Stimulated activated naive CD8-positive, alpha-beta T cell treated with anti-CD3 and anti-CD28 coated beads, Interleukin-15, amount 100 ng/mL, for 72 hours (primary cell): ENCODE results near the gene USP51.
A peak's percentile ranks its signal among the peaks of the same experiment; 100 is the strongest.
"Not testable (repeated sequence)": the region's sequence is repeated elsewhere in the genome, so short reads cannot be mapped to it uniquely, and the experiment has no call there.

ENCODE experiments used
- ATAC-seq: fragments of 150-1000 bp; cut with Tn5 transposase; 2 replicates; pipeline ENCODE4 v1.10.0; 2021; ENCODE audit warnings: mild to moderate bottlenecking, moderate library complexity
- DNase-seq, 2 donors: peaks; one replicate each; pipeline ENCODE4 v3.0.0; 2021 to 2022
- H3K27ac Mint-ChIP-seq, 2 donors: one replicate each; pipeline ENCODE4 v1.8.0; 2022; ENCODE audit warnings: mild to moderate bottlenecking in 2 of 2, mixed read lengths in 2 of 2, moderate library complexity in 2 of 2
- H3K27me3 Mint-ChIP-seq: one replicate; pipeline ENCODE4 v1.8.0; 2022; ENCODE audit warnings: mixed read lengths
- H3K4me1 Mint-ChIP-seq: one replicate; pipeline ENCODE4 v1.8.0; 2022; ENCODE audit warnings: mild to moderate bottlenecking, mixed read lengths
- H3K4me3 Mint-ChIP-seq, 2 donors: one replicate each; pipeline ENCODE4 v1.8.0; 2022; ENCODE audit warnings: mild to moderate bottlenecking in 2 of 2, mixed read lengths in 2 of 2, moderate library complexity in 1 of 2
- H3K9me3 Mint-ChIP-seq, 2 donors: one replicate each; pipeline ENCODE4 v1.8.0; 2022; ENCODE audit warnings: mixed read lengths in 2 of 2

The USP51 gene

DNA sequence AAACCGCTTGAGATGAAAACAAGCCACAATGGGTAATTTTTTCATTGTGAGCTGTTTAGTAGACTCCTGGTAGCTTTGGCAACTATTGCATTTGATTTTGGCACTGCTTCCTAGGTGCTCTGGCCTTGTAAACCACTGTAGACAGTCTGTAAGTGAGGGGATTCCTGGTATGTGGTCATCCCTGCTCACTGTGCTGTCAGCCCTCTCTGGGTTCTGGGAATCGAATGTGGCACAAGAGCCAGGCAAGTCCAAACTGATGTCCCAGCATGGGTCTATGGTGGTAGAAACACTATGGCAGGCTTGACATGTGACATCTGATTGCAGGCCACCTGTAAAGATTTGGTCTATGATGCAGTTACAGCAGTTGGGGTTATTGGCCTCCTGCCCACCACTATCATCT lies 2.5 kb downstream of the USP51 start:
- no peaks in the 10 kb centered on the region for H3K27me3 Mint-ChIP-seq
- H3K9me3 Mint-ChIP-seq, result no peaks in the 10 kb centered on the region
- H3K4me1 Mint-ChIP-seq, result peaks cover 5% of the 10 kb centered on the region
- no peak overlapping the region for H3K27ac Mint-ChIP-seq
- no peak overlapping the region for H3K4me3 Mint-ChIP-seq
- DNase-seq (no peak), ATAC-seq (no peak)

DNA sequence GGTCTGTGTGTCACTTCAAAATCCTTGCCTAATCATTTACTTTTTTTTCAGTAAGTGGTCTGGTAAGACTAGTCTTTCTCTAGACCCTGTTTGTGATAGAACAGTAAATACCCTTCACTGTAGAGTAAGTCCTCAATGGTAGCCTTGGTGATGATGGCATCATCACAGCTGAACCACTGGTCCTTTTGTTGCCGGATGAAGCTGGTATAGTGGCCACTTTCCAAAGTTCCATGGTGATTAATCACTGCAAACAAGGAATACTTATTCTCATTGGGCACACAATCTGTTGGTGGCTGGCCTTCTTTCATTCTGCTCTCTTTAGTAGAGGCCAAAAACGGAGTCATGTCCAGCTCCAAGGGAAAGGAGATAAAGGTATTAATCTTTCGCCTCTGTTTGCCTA lies 2.9 kb downstream of the USP51 start:
- peaks cover 5% of the 10 kb centered on the region for H3K4me1 Mint-ChIP-seq
- ATAC-seq (no peak), DNase-seq (no peak)
- H3K27ac Mint-ChIP-seq, result no peak overlapping the region
- no peaks in the 10 kb centered on the region for H3K27me3 Mint-ChIP-seq
- H3K9me3 Mint-ChIP-seq, result no peaks in the 10 kb centered on the region
- no peak overlapping the region for H3K4me3 Mint-ChIP-seq

DNA sequence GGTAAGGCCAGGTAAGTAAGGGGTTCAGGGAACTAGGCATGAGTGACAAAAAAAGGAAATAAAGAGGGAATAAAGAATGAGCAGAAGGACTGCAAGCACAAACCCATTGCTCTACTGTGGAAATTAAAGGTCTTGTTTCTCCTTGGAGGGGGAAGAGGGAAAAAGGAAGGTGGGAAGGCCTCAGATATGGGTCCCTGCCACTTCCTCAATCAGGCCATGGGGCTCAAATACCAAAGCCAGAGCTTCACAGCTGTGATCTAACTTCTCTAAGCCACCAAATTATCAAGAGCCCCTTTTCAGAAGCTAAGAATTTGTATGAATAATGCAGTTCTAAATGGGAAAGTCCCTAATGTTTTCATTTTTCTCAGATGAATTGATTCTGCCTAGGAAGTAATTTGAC lies 4.7 kb downstream of the USP51 start:
- ATAC-seq (no peak), DNase-seq (no peak)
- H3K27ac Mint-ChIP-seq, result no peak overlapping the region
- H3K27me3 Mint-ChIP-seq, result no peaks in the 10 kb centered on the region
- no peak overlapping the region for H3K4me3 Mint-ChIP-seq
- H3K9me3 Mint-ChIP-seq, result no peaks in the 10 kb centered on the region
- H3K4me1 Mint-ChIP-seq, result peaks cover 5% of the 10 kb centered on the region

DNA sequence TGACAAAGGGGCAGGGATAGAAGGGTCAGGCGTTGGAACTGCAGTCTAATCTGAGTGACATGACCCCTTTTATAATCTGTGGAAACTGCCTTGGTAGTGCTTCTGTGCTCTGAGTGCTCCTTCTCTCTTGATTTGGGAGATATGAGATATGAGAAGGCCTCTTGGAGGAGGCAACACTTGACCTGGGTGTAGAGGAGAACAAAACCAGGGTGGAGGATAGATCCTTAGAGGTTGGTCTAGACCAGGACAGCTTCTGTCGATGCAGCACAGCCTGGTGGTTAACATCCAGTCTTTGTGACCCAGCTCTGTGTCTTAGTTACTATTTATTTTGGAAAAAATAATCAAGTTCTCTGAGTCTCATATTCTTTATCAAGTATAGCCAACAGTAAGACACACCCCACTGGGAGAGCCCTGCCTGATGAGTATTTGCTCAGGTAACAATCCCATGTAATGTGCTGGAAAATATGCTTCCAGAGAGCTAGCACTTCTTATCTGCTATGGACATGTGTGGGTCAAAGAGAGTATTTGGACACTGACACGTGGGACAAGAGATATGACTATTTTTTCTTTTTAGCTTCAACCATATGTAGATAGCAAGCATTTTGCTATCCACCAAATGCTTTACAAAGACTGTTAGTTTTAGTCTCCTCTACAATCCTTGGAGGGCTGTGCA lies 9.1 kb downstream of the USP51 start:
- Mint-ChIP-seq H3K9me3 (no peaks in the 10 kb centered on the region), H3K4me1 (no peaks in the 10 kb centered on the region), H3K27ac (no peak overlapping the region), H3K27me3 (no peaks in the 10 kb centered on the region), H3K4me3 (no peak overlapping the region)
- DNase-seq (no peak), ATAC-seq (no peak)

DNA sequence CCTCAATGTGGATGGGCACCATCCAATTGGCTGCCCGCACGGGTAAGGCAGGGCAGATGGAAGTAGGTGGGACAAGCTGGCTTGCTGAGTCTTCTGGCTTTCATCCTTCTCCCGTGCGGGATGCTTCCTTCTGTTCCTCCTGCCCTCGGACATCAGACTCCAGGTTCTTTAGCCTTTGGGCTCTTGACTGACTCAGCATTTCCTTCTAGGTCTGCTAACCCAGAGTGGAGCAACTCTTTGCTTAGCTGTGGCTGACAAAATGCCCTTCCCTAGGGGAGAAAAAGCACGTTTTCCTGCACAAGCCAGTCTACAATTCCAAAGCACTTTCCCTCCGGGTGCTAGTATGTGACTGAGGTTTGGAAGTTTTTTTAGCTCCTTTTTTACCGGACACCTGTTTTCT lies 9.7 kb downstream of the USP51 start:
- not testable (repeated sequence) for DNase-seq, H3K9me3 Mint-ChIP-seq, H3K4me1 Mint-ChIP-seq, H3K27me3 Mint-ChIP-seq, ATAC-seq, H3K4me3 Mint-ChIP-seq, H3K27ac Mint-ChIP-seq

DNA sequence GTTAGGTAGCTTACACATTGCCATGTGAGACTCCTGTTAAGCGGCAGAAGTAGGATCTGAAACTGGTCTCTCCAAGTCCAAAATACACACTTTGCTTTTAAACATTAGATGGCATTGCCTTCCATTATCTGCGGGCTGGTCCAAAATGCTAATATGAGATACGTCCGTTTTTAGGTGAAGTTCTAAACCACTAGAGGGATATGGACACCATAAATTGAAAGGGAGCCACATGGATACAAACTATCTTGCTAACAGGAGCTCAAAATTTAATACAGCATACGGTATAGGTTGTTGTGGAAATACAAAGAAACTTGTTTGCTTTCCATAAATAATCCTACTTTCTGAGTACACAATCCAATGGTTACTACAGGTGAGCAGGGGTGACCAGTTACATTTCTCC lies 23.9 kb downstream of the USP51 start:
- not testable (repeated sequence) for ATAC-seq, DNase-seq, H3K27me3 Mint-ChIP-seq, H3K4me1 Mint-ChIP-seq, H3K4me3 Mint-ChIP-seq, H3K9me3 Mint-ChIP-seq, H3K27ac Mint-ChIP-seq

DNA sequence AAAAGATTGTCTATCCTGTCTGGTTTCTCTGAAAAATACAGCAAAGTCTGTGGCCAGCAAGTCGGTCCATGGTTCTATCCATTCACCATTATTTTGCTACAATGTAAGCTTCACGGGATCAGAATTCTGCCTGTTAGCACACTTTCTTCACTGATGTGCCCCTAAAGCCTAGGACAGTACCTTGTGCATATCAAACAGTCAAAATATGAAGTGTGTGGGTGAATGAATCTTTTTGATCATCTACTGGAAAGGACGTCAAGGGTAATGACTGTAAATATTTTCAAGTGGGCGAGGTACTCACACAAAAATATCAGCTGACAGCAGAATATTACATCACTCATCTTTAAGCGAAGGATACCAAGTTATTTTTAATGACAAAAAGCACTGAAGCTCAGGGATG lies 24.5 kb downstream of the USP51 start:
- H3K4me3 Mint-ChIP-seq, H3K9me3 Mint-ChIP-seq, H3K4me1 Mint-ChIP-seq, DNase-seq, ATAC-seq, H3K27ac Mint-ChIP-seq, H3K27me3 Mint-ChIP-seq: not testable (repeated sequence)

DNA sequence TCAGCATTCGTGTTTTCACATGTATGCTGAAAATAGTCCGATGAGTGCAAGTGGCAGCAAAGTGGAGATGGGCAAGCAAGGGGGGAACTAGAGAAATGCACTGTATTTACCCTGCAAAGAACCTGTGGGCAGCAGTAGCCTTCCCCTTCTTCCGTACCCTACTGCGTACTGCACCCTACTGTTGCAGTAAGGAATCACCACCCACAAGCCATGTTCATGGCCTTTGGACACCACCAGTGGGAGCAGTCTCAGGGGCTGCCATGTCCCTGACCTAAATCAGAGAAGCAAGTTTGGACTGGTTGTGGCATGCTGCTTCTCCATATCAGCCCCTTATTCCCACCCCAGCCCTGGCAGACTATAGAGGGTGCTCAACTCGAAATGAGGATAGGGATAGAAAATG lies 25.6 kb downstream of the USP51 start:
- H3K27me3 Mint-ChIP-seq, H3K27ac Mint-ChIP-seq, DNase-seq, H3K4me3 Mint-ChIP-seq, H3K9me3 Mint-ChIP-seq, H3K4me1 Mint-ChIP-seq: not testable (repeated sequence)
- peak; percentile 74 for ATAC-seq

DNA sequence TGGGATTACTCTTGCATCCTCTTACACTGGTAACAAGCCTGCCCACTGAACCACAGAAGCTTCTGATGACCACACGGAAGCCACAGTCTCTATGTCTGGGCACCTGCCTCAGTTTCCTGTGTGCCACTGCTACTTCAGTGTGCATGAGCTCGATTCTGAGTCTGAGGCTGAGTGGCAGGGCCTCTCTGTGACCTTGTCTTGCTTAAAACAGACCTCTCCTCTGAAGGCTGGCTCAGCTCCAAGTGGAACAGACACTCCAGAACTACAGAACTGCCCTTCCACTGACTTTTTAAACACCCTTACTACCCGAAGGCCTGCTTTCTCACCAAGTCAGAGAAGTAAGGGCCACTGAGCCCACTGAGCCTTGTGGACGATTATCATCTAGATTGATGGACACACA lies 29.7 kb downstream of the USP51 start:
- peak; percentile 62 for ATAC-seq
- H3K4me3 Mint-ChIP-seq, result not testable (repeated sequence)

DNA sequence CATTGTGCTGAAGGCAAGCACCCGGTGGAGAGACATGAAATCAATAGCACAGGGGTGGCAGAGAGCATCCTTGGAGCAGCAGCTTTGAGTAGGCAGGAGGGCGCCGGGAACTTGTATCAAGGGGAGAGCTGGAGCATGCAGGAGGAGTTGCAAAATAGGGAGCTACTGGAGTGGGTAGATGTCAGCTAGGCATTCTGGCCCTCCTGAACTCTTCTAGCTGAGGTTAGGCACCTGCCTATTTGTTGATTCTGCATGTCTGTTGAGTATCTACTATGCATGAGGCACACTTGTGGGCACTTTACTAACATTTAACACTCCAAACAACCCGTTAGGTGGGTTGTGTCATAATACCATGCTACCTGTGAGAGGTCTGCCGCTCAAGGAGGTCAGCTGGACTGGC lies 30.2 kb downstream of the USP51 start:
- H3K27me3 Mint-ChIP-seq, H3K27ac Mint-ChIP-seq, ATAC-seq, H3K4me1 Mint-ChIP-seq, DNase-seq, H3K4me3 Mint-ChIP-seq, H3K9me3 Mint-ChIP-seq: not testable (repeated sequence)

More for the DNA sequence above, 29.7 kb downstream of the USP51 start:
- H3K27me3 Mint-ChIP-seq, H3K4me1 Mint-ChIP-seq, H3K9me3 Mint-ChIP-seq, DNase-seq, H3K27ac Mint-ChIP-seq: not testable (repeated sequence)

DNA sequence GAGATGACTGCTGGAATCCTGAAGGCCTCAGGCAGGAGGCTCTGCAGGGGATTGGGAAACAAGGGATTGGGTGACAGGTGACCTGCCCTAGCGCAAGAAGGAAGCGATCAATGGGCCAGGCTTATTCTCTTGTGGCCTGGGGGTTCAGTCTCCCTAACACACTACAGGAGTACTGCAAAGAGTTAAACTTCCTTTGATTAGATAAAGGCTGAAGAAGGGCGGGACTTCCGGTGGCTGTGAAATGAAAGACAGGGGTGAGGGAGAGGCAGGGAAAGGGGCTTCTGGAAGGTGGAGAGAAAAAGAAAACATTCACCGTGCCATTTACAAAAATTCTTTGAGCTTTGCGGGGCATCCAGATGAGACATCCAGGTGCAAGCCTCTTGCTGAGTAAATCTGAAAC lies 33.9 kb downstream of the USP51 start:
- not testable (repeated sequence) for H3K4me1 Mint-ChIP-seq, H3K27ac Mint-ChIP-seq, DNase-seq, H3K27me3 Mint-ChIP-seq, ATAC-seq, H3K9me3 Mint-ChIP-seq, H3K4me3 Mint-ChIP-seq

DNA sequence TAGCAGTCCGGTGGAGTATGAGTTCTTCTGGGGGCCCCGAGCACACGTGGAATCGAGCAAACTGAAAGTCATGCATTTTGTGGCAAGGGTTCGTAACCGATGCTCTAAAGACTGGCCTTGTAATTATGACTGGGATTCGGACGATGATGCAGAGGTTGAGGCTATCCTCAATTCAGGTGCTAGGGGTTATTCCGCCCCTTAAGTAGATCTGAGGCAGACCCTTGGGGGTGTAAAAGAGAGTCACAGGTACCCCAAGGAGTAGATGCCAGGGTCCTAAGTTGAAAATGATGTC lies 36.9 kb downstream of the USP51 start:
- peak overlapping the region; percentile 92 to 95 for H3K27ac Mint-ChIP-seq
- peaks cover 8% of the 10 kb centered on the region for H3K4me1 Mint-ChIP-seq
- H3K4me3 Mint-ChIP-seq, result peak overlapping the region; percentile 89 to 94
- DNase-seq, result peak in 1 of 2 donors; percentile 9
- ATAC-seq, result peak; percentile 18
- H3K27me3 Mint-ChIP-seq, result no peaks in the 10 kb centered on the region
- H3K9me3 Mint-ChIP-seq, result no peaks in the 10 kb centered on the region

DNA sequence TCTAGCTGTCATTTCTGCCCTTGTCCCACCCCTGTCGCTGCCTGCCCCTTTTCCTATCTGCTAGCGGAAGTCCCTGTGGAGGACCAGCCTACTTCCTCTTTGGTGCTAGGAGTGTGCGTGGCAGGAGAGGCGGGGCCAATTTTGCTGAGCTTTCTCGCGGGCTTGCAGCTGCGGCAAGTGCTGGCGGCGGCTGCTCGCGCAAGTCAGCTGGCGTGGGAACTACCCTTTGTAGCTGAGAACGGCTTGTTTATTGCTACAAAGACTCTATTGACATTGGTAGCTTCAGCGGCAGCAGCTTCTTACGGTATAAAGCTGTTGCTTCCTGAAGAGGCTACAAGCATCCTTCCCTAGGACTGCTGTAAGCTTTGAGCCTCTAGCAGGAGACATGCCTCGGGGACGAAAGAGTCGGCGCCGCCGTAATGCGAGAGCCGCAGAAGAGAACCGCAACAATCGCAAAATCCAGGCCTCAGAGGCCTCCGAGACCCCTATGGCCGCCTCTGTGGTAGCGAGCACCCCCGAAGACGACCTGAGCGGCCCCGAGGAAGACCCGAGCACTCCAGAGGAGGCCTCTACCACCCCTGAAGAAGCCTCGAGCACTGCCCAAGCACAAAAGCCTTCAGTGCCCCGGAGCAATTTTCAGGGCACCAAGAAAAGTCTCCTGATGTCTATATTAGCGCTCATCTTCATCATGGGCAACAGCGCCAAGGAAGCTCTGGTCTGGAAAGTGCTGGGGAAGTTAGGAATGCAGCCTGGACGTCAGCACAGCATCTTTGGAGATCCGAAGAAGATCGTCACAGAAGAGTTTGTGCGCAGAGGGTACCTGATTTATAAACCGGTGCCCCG lies 37.4 kb downstream of the USP51 start, which contains the start of gene MAGEH1:
TSS of gene MAGEH1 (plus strand) at position 138 of the 843 bp plus-strand sequence. CDS start at position 386, 248 bp downstream.
- peak; percentile 95 for ATAC-seq
- H3K9me3 Mint-ChIP-seq, result no peaks in the 10 kb centered on the region

DNA sequence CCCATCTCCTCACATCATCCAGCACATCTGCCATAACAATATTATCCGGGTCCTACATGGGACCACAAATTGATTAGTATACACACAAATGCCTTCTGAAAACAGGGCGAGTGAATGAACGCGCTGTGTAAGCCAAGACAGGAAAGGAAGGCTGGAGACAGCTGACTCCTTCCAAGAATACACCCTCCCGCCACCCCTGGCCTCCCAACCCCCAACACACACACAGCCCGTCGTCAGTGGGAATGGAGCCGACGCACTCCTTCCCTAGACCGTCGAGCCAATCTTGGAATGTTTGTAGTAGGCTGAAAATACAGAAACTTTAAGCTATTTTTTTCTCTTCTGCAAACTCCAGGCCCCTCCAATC lies 38.0 kb downstream of the USP51 start:
- H3K9me3 Mint-ChIP-seq, result no peaks in the 10 kb centered on the region
- H3K4me1 Mint-ChIP-seq, result peaks cover 8% of the 10 kb centered on the region
- ATAC-seq (peak; percentile 47), DNase-seq (peak in 1 of 2 donors; percentile 8)
- H3K27ac Mint-ChIP-seq, result peak overlapping the region; percentile 92 to 95
- peak overlapping the region; percentile 89 to 94 for H3K4me3 Mint-ChIP-seq
- no peaks in the 10 kb centered on the region for H3K27me3 Mint-ChIP-seq

More for the DNA sequence above, 37.4 kb downstream of the USP51 start, which contains the start of gene MAGEH1:
- peak within 1 kb of the TSS; percentile 89 to 94 for H3K4me3 Mint-ChIP-seq
- H3K27ac Mint-ChIP-seq, result peak within 1 kb of the TSS; percentile 92 to 95
- H3K27me3 Mint-ChIP-seq, result no peaks in the 10 kb centered on the region
- DNase-seq, result peak; percentile 54 to 78
- H3K4me1 Mint-ChIP-seq, result peaks cover 8% of the 10 kb centered on the region

DNA sequence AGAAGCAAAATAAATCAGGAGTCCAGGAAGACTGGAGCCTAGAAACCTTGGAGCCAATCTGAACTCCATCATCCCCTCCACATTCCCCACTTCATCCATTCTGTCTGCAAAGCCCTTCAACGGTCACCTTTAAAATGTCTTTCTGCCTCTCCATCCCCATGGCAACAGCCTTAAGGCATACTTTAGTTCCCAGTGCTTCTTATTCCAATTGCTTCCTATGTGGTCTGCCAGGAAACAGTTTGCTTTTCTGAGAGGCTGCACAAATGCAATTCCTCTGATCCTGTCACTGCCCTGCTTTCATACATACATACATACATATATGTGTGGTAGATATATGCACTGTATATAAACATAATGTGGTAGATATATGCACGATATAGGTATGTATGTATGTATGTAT lies 38.5 kb downstream of the USP51 start:
- peak overlapping the region in 1 of 2 donors; percentile 94 for H3K4me3 Mint-ChIP-seq
- no peaks in the 10 kb centered on the region for H3K27me3 Mint-ChIP-seq

DNA sequence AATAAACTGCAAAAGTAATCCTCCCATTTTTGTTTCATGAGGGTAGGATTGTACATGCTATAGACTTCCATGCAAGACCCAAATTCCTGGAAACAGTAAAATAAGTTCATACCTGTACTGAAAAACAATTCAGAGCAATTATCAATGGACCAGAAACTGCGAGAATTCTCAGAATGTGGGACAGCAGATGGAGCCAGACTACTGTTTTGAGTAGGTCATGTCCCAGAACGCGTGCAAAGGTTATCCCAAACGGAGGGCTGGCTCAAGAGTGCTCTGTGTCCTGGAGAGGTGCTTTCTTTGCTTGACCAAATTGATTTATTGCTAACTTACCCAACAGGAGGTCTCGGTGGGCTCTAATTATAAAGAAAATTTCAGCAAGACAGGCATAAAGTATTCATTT lies 39.4 kb downstream of the USP51 start:
- H3K27ac Mint-ChIP-seq, result peak overlapping the region in 1 of 2 donors; percentile 50
- peaks cover 8% of the 10 kb centered on the region for H3K4me1 Mint-ChIP-seq
- DNase-seq (no peak), ATAC-seq (no peak)
- H3K4me3 Mint-ChIP-seq, result no peak overlapping the region
- H3K27me3 Mint-ChIP-seq, result no peaks in the 10 kb centered on the region
- H3K9me3 Mint-ChIP-seq, result no peaks in the 10 kb centered on the region

More for the DNA sequence above, 38.5 kb downstream of the USP51 start:
- peaks cover 8% of the 10 kb centered on the region for H3K4me1 Mint-ChIP-seq
- no peak for DNase-seq
- peak overlapping the region in 1 of 2 donors; percentile 92 for H3K27ac Mint-ChIP-seq
- no peaks in the 10 kb centered on the region for H3K9me3 Mint-ChIP-seq
- no peak for ATAC-seq
